NAMALWA (cell line): ENCODE measurements around the gene PPM1M.
A peak's percentile ranks its signal among the peaks of the same experiment; 100 is the strongest.

Experiments used
- DNase-seq: peaks from one replicate; pipeline ENCODE4 v3.0.0-alpha.2; 2015; ENCODE audit warnings: low spot score

Gene PPM1M, protein sequence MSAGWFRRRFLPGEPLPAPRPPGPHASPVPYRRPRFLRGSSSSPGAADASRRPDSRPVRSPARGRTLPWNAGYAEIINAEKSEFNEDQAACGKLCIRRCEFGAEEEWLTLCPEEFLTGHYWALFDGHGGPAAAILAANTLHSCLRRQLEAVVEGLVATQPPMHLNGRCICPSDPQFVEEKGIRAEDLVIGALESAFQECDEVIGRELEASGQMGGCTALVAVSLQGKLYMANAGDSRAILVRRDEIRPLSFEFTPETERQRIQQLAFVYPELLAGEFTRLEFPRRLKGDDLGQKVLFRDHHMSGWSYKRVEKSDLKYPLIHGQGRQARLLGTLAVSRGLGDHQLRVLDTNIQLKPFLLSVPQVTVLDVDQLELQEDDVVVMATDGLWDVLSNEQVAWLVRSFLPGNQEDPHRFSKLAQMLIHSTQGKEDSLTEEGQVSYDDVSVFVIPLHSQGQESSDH

DNA sequence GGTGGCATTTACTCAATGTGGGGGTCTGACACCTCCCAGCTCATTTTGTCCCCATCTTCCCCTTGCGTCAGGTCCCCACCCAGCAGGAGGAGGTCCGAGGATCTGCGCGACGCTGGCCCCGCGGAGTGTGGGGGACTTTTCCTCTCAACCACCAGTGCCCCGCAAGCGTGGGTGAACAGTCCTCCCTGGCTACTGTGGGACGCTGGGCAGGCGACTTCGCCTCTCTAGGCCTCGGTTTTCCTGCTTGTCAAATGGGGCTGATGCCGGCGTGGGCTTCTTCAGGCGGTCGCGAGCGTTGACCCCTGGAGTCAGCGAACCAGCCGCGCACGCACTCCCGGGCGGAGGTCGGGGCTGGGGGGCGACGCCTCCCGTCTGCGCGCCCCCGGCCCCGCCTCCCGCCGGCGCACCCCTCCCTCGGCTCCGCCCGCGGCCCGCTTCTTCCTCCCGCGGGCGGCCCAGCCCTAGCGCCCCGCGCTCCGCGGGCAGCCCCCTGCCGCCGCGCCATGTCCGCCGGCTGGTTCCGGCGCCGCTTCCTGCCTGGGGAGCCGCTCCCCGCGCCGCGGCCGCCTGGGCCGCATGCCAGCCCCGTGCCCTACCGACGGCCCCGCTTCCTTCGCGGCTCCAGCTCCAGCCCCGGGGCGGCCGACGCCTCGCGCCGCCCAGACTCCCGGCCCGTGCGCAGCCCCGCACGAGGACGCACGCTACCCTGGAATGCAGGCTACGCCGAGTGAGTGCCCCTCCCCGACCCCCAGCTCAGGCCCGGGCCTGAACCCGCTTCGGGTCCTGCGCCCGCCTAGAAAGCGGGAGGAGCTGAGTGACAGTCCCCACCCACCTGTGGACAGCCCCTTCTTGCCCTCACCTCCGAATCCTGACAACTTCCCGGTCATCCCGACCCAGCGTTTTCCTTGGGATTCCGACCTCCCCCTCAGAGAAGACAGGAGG is at the start of gene PPM1M:
TSS of gene PPM1M (plus strand) at position 438 of the 942 bp plus-strand sequence. CDS start at position 504, 66 bp downstream.
- DNase-seq = no peak

DNA sequence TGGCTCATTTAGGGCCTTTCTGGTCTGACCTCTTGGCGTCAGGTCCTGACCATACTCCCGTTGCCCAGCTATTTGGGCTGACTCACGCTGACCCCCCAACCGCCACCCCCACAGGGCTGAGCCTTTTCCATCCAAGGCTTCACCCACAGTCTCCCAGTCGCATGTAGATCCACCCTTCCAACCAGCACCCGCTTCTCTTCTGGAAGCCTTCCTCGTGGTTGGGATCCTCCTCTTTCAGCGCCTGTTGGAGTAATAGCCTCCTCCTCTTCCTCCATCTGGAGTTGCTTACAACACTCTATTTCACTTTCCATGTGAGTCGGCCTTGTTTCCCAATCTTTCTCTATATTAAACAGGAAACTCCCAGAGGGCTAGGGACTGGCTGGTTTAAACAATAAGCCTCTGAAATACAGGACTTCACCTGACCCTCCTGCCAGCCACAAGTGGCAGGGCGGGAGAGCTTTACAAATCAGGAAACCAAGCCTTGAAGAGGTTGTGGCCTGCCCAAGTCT is 49.7 kb upstream of the PPM1M start:
- DNase-seq = no peak

DNA sequence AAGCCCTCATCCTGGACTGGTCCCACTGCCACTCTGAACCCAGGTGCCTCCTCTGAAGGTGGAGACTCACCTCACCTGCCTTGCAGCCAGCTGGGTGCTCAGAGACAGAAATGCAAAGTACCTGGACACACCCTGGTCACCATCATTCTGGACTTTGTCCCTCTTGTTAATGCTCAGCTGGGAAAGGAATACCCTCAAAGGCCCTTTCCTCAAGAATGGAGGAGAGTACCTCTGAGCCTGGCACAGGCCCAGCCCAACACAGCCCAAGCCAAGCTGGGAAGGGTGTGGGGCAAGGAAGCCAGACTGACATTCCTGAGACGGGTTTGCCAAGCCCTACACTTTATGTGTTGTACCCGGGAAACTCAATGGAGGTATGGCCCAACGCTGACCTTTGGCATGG is 48.6 kb upstream of the PPM1M start:
- no peak for DNase-seq

DNA sequence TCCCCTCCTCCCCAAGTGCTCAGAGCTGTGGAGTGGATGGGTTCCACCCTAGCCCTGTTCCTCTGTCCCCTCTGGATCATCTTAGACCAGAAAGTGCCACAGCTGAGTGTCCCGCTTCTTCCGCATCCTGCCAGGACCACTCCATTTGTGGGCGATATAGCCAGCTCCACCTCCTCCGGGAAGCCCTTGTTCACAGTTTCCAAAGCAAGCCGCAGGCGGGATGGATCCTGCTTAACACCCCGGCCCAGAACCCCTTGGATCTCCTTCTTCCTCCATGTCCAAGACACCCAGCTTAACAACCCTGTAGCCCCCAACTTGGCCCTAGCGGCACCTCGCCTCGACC is 48.1 kb upstream of the PPM1M start:
- DNase-seq = no peak

DNA sequence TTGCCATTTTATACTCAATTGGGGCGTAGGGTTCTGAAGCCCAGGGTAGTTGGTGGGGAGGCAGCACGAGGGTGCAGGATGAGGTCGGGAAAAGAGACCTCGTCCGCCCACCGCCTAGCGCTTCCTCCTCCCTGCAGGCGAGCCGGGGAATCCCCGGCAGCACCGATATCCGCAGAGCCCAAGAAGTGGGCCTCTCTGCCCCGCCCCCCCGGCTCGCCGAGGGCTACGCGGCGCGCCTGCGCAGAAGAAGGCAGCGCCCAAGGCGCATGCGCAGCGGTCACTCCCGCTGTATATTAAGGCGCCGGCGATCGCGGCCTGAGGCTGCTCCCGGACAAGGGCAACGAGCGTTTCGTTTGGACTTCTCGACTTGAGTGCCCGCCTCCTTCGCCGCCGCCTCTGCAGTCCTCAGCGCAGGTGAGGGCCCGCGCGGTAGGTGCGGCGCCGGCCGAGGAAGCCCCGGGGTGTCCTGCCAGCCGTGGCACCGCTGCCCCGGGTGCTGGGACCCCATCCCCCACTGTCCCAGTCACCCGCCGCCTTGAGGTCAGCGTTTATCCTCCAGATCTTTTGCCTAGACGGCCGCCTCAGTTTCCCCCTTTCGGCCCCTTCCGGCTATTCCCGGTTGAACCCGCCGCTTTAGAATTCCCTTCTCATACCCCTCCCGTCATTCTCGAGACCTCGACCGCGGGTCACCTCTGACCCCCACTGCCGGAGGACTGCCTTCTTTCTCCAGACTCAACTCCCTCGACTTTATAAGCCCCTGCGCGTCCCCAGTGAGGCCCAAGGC is 47.5 kb upstream of the PPM1M start, which contains the start of gene ALAS1:
TSS of gene ALAS1 (plus strand) at position 319 of the 784 bp plus-strand sequence. CDS start 1,082 bp downstream, outside the sequence.
- DNase-seq = peak; percentile 84

DNA sequence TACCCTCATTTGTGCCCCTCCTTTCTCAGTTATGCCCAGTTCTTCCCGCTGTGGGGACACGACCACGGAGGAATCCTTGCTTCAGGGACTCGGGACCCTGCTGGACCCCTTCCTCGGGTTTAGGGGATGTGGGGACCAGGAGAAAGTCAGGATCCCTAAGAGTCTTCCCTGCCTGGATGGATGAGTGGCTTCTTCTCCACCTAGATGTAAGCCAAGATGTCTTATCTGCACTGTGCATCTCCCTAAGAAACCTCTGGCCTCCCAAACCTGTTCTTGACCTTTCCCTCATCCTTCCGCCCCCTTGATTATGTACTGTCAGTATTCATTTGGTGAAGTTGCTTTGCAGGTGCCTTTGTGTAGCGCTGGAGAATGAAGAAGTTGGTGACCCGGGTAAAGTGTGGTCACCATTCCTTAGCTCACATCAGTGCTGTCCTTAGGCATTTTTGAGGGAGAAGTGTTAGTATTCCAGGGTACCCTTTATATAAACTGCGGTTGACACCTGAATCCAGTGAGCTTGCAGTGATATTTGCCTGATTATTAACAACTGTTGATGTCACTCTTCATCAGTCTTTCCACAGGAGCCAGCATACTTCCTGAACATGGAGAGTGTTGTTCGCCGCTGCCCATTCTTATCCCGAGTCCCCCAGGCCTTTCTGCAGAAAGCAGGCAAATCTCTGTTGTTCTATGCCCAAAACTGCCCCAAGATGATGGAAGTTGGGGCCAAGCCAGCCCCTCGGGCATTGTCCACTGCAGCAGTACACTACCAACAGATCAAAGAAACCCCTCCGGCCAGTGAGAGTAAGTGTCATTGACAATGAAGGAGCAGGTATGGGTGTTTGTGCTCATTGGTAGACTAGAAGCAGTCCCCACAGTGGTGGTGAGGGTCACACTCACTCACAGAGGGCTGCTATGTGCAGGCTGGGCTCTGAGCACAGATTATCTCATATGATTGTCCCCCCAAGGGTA is 46.6 kb upstream of the PPM1M start:
- no peak for DNase-seq

DNA sequence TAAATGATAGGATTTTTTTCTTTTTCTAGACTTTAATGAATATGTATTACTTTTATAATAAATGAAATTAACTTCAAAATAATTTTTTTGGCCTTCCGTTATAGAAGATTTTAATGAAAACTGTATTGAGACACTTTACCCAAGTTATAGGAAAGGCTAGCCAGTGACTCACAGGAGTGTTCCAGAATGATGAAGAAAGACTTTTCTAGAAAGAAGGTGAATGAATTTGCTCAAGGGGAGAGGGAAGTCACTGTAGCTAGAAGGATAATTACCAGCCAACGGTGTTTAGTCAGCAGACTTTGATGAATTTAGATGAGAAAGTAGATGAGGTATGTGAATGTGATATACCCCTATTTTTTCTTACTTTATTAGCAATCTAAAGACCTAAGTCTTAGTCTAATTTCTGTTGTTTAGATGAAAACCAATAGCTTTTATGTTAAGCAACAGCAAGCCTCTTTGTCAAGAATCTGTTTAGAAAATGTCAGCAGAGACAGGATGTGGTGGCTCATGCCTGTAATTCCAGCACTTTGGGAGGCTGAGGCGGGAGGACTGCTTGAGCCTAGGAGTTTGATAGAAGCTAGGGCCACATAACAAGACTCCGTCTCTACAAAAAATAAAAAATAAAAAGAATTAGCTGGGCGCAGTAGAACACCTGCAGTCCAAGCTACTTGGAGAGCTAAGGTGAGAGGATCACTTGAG is 44.4 kb upstream of the PPM1M start:
- DNase-seq = no peak

DNA sequence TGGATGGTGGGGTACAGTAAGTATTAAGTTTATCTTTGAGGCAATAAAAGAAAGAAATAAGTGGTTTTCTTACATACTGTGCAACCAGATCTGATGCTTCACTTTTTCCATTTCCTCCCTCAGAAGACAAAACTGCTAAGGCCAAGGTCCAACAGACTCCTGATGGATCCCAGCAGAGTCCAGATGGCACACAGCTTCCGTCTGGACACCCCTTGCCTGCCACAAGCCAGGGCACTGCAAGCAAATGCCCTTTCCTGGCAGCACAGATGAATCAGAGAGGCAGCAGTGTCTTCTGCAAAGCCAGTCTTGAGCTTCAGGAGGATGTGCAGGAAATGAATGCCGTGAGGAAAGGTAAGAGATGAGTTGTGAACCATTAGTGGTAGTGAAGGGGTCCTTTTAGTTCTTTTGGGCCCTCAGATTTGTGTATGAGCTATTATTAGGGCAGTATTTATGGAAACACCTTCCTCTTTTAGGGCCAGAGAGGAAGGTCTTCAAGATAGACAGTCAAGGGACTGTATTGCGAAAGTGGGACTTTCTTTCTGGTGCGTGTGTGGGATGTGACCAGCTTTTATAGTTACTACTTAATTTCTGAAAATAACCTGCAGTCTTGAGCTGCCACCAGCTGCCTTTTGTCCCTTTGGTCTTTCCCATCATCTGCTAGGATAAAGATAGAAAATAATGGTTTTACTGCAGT is 43.0 kb upstream of the PPM1M start:
- no peak for DNase-seq

DNA sequence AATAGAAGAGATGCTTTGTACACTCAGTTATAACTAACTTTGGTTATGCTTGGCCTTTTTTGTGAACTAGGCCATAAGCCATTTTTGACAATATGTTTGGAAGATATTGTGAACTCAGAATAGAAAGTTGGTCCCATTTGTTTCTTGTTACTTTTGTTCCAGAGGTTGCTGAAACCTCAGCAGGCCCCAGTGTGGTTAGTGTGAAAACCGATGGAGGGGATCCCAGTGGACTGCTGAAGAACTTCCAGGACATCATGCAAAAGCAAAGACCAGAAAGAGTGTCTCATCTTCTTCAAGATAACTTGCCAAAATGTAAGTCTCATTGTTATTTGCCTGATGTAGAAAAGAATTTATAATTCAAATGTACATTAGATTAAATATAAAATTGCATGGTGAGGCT is 41.9 kb upstream of the PPM1M start:
- DNase-seq = no peak

DNA sequence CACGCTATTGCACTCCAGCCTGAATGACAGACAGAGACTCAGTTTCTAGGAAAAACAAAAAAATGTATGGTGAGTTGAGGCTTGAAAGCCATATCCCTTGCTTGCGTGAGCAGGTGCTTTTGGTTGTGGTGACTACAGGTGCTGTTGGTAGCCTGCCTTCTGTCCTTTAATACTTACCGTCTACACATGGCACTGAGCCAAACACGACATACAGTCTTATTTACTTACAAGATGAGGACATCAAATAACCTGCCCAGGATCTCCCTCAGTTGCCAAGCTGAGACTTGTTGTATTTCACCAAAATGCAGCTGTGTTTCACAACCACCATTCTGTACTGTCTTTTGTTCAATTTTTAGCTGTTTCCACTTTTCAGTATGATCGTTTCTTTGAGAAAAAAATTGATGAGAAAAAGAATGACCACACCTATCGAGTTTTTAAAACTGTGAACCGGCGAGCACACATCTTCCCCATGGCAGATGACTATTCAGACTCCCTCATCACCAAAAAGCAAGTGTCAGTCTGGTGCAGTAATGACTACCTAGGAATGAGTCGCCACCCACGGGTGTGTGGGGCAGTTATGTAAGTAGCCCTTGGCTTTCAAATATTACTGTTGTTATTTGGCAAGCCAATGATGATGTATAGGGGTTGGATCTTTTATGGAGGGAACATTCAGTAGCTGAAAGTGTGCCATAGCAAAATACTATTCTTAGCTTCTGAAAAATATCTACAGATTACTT is 41.1 kb upstream of the PPM1M start:
- no peak for DNase-seq

DNA sequence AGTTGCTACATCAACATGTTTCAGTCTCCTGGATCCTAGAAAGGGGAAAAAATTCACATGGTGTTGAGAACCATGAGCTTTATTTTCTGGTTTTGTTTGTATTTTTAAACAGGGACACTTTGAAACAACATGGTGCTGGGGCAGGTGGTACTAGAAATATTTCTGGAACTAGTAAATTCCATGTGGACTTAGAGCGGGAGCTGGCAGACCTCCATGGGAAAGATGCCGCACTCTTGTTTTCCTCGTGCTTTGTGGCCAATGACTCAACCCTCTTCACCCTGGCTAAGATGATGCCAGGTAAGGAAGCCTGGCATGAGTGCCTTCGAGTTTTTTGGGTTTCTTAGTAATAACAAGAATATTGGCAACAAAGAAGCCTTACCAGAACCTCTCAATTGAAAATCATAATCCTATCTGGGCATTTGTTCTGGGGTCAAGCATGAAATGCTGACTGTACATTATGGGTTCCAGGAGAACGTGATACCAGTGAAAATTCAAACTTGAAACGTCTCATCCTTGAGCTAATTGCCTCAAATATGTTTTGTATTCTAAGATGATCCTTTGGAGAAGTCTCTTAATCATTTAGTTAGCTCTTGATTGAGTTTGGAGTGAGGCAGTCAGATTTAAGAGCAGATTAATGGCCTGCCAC is 39.7 kb upstream of the PPM1M start:
- DNase-seq = no peak

DNA sequence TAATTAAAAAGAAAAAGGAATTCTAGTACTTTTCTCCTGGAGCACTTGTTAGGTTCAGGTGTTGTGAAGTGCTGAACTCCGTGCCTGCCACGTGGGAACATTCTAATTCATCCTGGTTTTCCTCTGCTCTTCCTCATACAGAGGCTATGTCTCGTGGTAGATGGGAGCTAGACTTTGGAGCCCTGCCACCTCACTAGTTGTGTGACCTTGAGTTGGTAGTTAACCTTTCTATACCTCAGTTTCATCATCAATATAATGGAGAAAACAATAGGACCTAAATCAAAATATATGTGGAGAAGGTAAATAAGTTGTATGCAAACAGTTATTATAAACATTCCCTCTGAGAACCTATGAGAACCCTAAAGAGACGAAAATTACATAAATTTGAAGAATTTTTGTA is 37.0 kb upstream of the PPM1M start:
- no peak for DNase-seq

DNA sequence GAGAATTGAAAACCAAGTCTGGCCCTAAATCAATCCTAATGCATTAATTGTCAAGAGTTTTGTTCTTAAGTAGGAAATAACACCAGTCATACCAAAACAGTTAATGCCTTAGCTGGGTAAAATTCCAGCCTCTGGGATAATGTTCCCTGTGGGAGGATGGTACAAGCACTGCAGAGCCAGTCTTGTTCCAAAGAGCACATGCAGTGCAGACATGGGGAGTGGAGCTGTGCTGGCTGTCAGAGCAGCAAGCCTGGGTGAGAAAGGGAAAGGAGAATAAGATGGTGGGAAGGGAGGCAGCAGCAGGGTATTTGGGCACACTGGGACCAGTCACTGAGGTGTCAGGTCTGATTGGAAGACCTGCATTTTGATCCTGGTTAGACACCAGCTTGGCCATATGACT is 35.5 kb upstream of the PPM1M start:
- DNase-seq = no peak

DNA sequence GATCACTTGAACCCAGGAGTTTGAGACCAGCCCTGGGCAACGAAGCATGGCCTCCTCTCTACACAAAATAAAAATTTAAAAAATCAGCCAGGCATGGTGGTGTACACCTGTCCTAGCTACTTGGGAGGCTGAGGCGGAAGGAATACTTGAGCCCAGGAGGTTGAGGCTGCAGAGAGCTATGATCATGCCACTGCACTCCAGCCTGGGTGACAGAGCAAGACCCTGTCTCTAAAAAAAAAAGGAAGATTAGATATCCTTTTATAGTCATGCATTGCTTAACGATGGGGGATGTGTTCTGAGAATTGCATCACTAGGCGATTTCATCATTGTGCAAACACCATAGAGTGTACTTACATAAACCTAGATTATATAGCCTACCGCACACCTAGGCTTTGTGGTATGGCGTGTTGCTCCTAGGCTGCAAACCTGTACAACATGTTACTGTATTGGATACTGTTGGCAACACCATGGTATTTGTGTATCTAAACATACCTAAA is 35.0 kb upstream of the PPM1M start:
- DNase-seq = no peak

DNA sequence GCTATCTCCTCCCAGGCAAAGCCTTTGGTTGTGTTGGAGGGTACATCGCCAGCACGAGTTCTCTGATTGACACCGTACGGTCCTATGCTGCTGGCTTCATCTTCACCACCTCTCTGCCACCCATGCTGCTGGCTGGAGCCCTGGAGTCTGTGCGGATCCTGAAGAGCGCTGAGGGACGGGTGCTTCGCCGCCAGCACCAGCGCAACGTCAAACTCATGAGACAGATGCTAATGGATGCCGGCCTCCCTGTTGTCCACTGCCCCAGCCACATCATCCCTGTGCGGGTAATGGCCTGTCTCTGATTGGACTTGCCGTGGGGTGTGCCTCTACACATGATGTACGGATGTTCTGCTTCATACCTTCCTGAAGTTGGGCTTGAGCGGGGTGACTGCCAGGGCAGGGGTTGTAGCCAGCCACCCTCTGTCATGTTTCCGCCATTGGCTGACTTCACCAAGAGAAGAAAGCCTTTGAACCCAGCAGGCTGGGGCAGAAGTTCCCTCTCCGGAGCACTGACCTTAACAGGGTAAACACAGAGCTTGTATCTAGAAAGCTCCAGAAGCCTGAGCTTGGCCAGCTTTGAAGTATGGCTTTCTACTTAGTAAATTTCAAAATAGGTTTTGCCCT is 34.2 kb upstream of the PPM1M start:
- no peak for DNase-seq

DNA sequence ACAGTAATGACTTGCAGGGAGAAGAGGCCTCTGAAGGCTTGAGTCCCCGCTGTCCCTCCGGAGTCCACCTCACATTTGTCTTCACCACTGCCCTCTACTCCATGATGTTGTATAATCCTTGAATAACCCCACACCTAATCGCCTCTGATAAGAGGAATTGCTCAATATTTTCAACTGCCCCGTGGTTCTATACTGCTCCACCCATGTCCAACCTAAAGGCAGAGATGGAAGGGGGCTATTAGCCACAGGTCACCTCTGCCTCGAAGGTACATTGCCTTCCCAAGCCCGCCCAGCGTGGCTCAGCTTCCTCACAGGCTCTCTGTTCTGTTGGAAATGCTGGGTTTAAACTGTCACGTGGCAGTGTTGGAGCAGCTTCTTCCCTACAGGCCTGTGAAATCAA is 32.6 kb upstream of the PPM1M start:
- no peak for DNase-seq

DNA sequence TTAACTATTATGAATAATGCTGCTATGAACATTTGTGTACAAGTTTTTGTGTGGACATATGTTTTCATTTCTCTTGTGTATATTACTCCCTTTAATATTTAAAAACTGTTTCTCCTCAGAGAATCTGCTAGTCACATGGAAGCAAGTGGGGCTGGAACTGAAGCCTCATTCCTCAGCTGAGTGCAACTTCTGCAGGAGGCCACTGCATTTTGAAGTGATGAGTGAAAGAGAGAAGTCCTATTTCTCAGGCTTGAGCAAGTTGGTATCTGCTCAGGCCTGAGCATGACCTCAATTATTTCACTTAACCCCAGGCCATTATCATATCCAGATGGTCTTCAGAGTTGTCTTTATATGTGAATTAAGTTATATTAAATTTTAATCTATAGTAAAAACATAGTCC is 31.7 kb upstream of the PPM1M start:
- DNase-seq = no peak

DNA sequence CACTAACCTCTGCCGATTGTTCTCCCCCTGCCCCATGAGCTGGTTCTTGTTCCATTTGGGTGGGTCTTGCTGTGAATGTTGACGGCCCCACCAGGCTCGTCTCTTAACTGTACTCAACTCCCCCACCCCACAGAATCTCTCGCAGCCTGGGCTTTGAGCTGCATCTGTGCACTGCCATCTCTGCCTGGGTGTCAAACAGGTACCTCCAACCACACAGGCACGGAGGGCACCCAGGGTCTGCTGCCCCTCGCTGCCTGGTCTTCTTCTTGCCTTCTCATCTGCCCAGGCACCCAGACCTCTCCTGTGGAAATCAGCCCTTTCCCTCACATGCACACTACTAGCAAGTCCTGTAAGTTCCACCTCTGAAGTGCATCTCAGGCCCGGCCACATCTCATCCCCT is 30.2 kb upstream of the PPM1M start:
- DNase-seq = no peak
